HG03432 (cell line): ENCODE results near the gene SMIM45.

Experiments used
- ATAC-seq: cut with Tn5 transposase; IDR thresholded peaks from one replicate; pipeline ENCODE4 v1.9.1; 2021; ENCODE audit warnings: mild to moderate bottlenecking, moderate library complexity; ENCODE audit not compliant: unreplicated experiment

SMIM45 gene

DNA sequence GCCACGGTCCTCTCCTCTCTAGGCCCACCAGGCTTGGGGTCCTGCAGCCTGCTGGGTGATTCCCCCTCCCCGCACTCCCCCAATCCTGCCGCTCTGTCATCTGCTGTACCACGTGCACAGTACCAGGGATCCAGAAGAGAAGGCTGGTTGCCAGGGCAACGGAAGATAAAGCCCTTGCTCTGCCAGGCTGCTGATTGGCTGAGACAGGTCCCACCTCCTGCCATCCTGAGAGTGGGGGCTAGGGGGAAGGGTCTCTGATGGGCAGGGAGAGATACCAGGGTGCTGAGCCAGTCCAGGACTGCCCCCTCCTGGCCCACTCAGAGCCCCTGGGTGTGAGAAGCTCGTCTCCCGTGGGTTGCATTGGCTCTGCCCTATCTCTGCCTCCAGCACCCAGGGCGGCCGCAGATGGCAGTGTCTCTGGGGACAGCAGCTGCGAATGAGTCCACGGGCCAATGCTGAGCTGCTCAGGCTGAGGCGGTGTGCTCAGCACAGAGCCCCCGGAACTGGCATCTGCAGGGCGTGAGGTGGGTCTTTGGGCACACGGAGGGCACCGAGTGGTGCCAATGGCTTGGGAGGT, at the start of gene SMIM45:
SMIM45 (plus strand) TSS at position 253 of the 577 bp plus-strand sequence.
- ATAC-seq: no peak

DNA sequence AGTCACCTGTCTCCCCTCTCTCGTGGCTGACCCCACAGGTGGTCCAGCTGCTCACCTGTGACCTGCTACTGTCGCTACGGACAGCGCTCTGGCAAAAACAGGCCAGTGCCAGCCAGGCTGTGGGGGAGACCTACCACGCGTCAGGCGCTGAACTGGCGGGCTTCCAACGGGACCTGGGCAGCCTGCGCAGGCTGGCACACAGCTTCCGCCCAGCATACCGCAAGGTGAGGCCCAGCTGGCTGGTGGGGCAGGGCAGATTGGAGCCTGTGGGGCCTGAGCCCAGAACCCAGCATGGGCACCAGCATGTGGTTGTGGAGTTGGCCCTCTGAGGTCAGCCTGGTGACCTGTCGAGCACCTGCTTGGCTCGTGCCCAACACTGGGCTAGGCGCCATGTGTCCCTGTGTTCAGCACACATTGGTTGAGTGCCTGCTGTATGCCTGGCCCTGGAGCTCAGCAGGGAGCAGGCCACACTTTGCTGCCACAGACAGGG, 49.0 kb upstream of the SMIM45 start:
- no peak for ATAC-seq

DNA sequence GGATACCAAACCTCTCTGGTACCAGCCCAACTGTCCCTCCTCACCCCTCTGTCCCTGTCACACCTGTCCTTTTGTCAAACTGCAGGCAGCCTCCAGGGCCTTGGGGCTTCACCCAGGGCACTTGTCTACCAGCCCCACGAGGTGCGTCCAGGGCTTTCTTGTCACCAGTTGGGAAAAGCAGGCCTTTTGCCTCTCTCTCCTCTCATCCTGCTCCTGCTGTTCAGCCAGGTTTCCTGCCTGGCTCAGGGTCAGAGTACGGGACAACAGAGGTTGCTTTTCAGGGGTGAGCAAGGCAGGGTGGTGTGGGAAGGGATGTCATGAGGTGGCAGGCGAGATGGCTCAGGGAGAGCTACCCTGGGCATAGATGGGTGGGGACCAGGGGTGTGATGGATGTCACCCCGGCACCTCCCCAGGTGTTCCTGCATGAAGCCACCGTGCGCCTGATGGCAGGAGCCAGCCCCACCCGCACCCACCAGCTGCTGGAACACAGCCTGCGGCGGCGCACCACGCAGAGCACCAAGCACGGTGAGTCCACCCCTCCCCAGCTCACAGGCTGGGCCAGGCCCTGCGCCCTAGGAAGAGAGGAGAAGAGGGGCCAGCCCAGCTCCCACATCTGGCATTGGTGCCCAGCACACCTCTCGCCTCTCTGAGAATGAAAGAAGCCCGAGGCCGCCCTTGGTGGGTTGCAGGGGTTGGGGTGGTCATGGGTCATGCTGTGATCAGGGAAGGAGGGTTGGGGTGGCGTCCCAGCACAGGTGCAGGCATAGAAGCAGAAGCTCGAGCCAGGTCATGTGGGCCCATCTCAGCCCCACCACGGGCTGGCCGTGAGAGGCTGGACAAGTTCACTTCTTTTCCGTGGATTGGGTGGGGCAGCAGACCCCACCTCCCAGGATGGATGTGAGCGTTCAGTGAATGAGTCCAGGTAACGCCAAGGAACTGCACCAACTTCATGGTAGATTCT, 47.2 kb upstream of the SMIM45 start:
- ATAC-seq: no peak

DNA sequence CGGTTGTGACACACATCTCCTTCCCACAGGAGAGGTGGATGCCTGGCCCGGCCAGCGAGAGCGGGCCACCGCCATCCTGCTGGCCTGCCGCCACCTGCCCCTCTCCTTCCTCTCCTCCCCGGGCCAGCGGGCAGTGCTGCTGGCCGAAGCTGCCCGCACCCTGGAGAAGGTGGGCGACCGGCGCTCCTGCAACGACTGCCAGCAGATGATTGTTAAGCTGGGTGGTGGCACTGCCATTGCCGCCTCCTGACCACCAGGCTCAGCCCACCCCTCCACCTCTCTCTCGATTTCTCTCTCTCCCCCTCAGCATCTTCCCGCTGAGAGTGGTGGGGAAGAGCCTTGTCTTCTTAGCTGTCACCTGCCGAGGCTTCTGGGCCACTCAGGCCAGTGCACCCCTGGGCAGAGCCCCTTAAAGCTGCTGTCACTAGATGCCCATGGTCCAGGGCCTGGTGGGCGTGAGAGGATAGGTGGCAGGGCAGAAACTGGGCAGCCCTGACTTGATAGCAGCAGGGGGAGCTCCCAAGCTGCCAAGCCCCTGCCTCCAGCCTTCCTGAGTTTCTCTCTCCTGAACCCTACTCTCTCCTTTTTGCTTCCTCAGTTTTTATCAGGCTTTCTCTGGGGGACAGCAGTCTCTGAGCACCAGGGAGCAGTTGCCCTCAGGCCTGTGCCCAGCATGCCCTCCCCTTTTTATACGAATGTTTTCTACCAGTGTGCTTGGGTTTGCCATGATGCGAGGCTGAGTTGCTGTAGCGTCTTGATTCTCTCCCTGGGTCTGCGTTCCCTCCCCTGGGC, 46.3 kb upstream of the SMIM45 start:
- no peak for ATAC-seq

DNA sequence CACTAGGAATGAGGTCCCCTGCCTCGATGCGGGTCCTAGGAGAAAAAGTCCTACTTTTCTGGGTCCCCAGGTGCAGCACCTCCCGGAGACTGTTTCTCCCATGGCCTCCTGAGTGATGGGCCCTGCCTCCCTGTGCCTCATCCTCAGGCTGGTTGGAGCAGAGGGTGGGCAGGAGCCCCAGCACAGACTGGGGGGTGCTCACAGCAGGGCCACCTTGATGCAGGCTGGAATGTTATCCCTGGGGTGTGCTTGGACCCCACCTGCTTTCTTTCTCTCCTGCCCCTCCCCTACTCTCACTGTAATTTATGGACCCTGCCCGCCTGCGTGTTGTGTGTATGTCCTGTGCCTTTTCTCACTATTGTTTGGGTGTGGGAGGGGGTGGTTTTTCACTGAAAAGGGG, 45.1 kb upstream of the SMIM45 start:
- no peak for ATAC-seq

DNA sequence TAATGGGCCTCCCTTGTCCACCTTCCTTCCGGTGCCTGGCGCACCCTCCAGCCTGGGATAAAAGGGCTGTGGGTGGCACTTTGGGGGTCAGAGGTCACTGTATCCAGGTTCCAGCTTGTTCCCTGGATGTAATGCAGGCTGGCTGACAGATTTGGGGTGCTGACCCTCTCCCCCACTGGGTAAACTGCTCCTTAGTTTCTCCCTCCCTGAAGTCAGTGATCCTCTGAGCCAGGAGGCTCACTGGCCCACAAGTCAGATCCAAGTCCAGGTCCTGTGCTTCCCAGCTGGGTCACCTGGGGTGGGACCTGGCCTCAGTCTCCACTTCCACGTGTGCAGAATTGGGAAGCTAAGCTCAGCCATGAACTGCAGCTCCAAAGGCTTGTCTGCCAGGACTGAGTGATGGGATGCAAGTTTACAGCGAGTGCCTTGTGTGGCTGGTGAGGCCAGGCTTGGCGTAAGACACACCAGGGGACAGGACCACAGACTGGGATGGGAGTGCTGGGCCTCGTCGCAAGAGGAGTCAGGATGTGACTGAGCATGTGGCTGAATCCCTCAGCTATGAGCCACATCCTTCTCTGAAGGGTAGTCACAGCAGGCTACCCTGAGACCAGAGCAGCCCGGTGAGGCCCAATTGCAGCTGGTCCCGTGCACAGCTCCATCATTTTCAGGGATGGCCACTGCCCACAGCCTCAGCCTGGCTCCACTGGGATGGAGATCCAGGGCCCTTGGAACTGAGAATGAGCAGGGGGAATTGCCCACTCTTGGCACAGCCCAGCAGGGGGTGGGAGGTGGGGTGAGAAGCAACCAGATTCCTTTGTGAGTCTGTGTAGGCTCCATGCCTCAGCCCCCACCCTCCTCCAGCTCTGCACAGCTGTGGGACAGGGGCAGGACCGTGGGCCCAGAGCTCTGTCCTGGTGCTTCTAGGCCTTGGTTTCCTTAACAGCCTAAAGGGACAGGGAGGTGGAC, 44.2 kb upstream of the SMIM45 start:
- no peak for ATAC-seq

DNA sequence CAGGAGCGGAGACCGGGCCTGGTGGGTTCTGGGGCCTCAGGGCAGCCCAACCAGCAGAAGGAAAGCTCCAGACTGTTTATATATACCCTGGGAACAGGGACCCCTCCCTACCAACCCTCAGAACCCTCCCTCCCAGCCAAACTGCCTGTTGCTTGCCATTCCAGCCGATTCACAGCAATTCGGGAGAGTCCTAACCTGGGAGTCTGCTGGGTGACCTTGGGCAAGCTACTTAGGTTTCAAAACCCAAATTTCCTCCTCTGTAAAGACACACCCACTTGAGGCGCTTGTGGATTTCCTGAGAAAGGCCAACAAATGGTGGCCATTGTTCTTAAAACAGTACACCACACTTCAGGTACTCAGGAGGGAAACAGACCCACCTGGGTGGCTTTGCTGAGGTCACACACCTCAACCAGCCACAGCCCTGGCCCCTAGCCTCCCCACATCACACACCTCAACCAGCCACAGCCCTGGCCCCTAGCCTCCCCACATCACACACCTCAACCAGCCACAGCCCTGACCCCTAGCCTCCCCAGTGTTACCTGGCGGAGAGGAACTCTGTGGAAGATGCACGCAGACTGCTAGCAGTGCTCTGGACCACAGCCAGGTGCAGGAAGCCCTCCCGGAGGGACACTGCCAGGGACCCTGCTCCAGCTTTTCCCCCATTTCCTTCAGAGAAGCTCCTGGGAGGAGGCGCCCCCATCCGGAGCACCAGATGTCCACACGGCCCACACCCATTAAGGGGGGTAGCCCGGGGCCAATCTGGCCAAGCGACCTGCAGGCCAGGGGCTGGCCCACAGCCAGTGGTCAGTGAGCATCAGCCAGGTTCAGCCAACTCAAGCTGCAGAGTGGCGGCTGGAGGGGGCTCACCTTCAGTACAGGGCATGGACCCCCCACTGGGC, 43.3 kb upstream of the SMIM45 start:
- ATAC-seq: no peak

DNA sequence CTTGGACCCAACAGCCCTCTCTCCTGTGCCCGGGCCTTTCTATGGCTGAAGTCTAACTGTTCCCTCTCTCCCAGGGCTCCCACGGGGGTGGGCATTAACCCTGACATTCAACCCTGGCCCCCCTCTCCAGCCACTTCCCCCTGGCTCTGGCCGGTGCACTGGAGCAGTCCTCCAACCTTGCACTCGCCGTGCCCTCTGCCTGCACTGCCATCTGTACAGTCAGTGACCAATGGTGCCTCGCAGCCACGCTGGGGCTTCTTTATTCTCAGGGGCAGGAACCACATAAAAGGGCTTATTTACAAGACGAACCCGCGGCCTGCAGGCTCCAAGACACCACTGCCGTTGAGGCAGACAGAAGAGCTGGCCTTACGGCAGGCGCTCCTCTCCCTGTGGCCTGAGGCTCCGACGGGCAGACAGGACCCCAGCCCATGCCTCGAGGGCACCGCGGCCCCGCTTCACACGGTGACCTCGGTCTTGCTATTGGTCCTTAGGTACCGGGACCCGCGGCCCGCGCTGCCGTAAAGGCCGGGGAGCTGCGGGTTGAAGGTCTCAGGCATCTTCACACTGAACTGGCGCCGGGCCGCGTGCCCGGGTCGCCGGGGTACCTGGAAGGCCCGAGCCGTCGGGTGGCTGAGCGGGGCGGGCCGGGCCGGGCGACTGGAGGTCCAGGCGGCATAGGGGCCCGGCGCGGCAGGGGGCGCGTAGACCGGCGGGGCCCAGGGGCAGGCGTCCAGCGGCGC, 42.5 kb upstream of the SMIM45 start:
- no peak for ATAC-seq

DNA sequence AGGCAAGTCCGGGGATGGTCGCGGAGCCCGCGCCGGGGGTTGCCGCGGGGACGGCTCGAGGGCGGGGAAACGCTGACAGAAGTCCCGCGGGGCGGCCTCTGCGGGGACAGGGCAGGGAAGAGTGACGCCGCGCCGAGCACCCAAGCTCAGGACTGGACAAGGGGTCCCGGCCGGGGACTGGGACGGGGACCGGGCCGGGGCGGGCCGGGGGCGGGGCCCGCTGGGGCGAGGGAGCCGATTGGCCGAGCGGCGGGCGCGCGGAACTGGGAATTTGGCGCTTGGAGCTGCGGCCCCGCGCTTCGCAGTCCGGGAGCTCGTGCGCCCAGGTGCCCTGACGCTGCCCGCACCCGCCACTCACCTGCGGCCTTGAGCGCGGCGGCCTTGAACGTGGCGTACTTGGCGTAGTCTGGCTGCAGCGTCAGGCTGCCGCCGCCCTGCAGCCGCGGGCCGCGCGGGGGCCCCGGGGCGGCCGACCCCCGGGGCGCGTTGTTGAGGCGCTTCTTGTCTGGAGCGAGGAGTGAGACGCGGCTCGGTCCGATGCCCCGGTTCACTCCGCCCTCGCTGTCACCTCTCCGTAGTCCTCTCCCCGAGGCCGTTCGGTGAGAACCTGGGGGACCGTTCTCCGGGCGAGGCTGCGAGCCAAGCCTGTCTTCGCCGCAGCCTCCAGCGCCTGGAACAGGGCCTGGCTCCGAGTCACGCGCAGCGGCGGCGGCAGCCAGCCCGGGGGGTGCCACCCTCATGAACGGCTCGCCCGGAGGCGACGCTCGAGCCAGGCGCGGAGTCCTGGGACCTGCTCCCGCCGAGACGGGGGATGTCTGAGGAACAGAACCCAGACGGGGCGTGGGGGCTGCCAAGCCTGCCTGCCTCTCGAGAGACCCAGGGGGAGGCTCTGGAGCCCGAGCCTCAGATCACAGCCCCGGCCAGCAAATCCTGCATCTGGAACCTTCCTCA, 41.6 kb upstream of the SMIM45 start:
- no peak for ATAC-seq

DNA sequence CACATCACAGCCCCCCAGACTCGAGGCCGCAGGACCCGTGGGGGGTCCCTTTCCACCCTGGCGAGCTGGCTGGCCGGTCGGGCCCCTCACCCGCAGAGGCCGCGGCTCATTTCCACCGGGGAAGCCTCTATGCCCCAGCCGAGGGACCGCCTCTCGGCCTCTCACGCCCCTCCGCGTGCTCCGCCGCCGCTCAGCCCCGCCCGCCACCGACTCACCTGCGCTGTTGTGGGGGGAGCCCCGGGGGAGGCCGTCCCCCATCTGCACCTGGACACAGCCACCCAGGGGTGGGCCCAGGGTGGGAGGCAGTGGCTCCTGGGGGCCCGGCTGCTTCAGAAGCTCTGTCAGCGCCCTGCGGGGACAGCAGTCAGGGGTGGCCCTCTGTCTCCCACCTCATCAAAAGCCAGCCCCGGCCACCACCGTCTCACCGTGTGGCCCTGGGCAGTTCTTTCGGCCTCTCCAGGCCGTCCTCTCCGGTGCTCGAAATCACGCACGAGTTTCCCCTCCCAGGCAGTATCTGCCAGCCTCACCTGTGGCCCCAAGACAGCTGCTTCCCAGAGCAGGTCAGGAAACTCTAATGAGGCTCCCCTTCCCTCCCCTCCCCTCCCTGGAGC, 40.8 kb upstream of the SMIM45 start:
- no peak for ATAC-seq

DNA sequence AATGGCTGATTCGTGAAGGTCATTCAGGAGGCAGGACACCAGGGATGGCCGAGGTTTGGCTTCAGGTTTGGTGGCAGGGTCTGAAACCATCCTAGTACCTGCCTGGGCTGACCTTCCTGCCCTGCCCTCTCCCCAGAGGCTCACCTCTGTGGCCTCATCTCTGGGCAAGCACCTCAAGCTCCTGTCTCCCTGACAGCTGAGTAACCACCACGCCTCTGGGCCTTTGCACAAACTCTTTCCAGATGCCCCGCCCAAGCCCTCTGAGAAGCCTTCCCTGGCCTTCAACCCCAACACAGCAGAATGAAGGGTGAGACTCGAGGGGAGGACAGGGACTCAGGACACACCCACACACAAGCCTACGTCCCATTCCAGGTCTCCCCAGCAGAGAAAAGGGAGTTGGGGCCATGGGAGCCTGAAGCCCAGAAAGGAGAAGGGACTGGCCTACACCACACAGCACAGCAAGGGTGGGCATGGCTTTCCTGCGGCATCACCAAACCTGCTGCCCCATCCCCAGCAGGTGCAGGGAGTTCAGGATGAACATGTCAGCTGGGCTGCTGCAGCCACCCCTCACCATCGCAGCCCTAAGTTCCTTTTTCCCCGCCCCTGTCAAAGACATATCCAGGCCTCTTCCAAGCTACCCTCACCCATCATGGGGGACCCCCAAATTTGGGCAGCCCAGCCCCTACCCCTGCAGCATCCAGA, 39.5 kb upstream of the SMIM45 start:
- ATAC-seq: no peak

DNA sequence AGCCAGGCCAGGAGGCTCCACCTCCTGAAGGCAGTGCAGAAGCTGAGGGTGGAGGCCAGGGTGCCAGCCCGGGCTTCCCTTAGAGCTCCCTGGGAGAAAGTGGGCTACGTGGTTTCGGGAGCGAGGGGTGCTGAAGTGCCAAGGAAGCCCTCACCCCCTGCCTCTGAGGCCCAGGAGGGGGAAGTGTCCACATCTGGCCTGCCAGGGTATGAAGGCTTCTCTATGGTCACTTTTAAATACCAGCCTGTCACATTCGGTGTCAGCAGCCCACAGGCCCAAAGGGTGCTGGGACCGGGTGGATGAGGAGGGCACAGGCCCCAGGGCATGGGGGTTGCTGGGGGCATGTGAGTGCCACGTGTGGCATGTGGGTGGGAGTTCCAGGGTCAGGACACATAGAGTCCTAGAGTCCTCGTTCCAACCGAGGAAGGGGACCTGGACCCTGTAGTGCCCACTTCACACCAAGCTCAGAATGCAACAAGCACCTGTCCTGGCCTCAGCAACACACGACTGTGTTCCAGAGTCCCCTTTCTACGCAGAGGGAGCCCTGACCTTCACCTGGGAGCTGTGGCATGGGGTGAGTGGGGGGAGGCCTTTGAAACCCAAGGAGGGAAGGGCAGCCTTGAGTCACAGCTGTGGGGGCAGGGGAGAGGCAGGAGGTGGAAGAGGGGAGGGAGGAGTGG, 38.8 kb upstream of the SMIM45 start:
- no peak for ATAC-seq

DNA sequence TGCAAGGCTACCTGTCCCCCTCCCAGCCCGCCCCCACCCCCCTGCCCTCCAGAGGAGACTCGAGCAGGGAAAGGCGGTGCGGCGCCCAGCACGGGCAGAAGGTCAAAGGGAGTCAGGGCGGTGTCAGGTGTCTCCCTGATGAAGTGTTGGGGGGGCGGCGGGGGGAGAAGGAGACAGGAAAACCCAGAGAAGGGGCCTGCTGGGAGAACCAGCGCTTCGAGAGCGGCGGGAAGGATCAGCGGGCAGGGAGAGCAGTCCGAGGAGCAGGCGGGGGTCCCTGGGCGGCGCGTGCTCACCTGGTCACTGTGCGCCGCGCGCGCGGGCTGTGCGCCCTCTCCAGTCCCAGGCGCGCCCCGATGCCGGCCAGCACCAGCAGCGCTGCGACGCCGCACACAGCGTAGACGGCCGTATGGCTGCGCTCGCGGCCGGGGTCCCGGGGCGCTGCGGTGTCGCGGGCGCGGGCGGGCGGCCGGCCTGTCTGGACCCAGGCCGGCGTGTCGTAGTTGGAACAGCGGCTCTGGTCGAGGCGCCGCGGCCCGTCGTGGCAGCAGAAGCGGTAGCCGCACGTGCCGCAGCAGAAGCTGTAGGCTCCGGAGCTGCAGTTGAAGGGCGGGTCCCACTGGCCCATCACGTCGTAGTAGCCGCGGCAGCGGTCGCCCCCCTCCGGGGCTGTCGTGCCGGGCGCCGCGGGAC, 38.0 kb upstream of the SMIM45 start:
- ATAC-seq: no peak

DNA sequence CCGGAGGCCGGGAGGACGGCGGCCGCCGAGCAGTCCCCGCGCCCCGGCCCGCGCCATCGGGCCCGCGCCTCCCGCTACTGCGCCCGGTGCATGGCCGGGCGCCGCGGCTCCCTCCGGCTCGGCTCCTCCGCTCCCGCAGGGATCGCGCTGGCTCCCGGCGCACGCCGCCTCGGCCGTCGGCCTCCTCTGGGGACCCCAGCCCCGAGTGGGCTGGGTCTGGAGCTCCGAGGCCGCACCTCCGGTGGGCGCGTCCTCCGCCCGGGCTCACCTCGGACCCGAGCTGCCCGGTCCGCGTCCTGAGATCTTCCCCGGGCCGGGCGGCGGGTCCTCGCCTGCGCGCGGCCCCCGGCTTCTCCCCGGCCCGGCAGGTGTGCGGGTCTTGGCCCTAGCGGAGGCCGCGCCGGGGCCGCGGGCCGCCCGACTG, 37.3 kb upstream of the SMIM45 start:
- ATAC-seq: no peak
